Heart left ventricle (tissue), 16 donors: ENCODE results near the gene FAM43B. TPM values are rescaled to one million over a fixed set of nuclear protein-coding genes. Genes with fewer than 3 reads are reported as not detected.
A peak's percentile ranks its signal among the peaks of the same experiment; 100 is the strongest.

ENCODE experiments used
- ATAC-seq, 4 donors: fragments of 200-7000 bp; cut with Tn5 transposase; one replicate each; pipeline ENCODE4 v1.9.1; 2020 to 2022; ENCODE audit warnings: moderate library complexity in 4 of 4, mild to moderate bottlenecking in 3 of 4, moderate number of reproducible peaks in 1 of 4
- DNase-seq, 5 donors: peaks; one replicate each; pipeline ENCODE4 v3.0.0-alpha.2; 2020
- H3K27ac ChIP-seq, 12 donors: fragments of 200-600 bp; sonication (generic) in 4 of 12; one replicate each; pipeline versions ENCODE4 v1.5.0 to v1.8.0; 2016 to 2022; ENCODE audit warnings: mild to moderate bottlenecking in 2 of 12
- H3K27me3 ChIP-seq, 9 donors: fragments of 200-600 bp; sonication (generic) in 2 of 9; one replicate each; pipeline versions ENCODE4 v1.5.1 to v1.8.0; 2016 to 2022; ENCODE audit warnings: mild to moderate bottlenecking in 3 of 9
- H3K36me3 ChIP-seq, 9 donors: fragments of 200-600 bp; sonication (generic) in 2 of 9; one replicate each; pipeline versions ENCODE4 v1.5.0 to v1.8.0; 2018 to 2022; ENCODE audit warnings: mild to moderate bottlenecking in 2 of 9
- H3K4me1 ChIP-seq, 12 donors: fragments of 200-600 bp; sonication (generic) in 4 of 12; one replicate each; pipeline versions ENCODE4 v1.5.0 to v1.8.0; 2016 to 2022; ENCODE audit warnings: mild to moderate bottlenecking in 3 of 12
- H3K4me3 ChIP-seq, 12 donors: fragments of 200-600 bp; sonication (generic) in 4 of 12; one replicate each; pipeline versions ENCODE4 v1.5.0 to v1.8.0; 2017 to 2022; ENCODE audit warnings: mild to moderate bottlenecking in 9 of 12, moderate library complexity in 4 of 12
- H3K9me3 ChIP-seq, 12 donors: fragments of 200-600 bp; sonication (generic) in 4 of 12; one replicate each; pipeline versions ENCODE4 v1.5.0 to v1.8.0; 2016 to 2022; ENCODE audit warnings: mild to moderate bottlenecking in 1 of 12
- POLR2A ChIP-seq, 2 donors: fragments of 450-650 bp; IDR thresholded peaks; one replicate each; pipeline ENCODE4 v1.6.1; 2017; ENCODE audit warnings: antibody characterized with exemption in 2 of 2, mild to moderate bottlenecking in 2 of 2, moderate library complexity in 2 of 2
- whole genome bisulfite sequencing, 4 donors: extraction: QIAGEN DNeasy Blood & Tissue Kit in 2 of 4; methylation state at CpG; one replicate each; pipeline versions ENCODE4 v1.1.5 to v1.1.7; 2013 to 2018; 5-methylcytosine and 5-hydroxymethylcytosine counted together
- intact Hi-C, 10 donors: fragments of 100-400 bp; cut with DNase I; formaldehyde crosslinking; loops; one replicate each; pipeline versions ENCODE4 v1.11.1 to v1.14.2; 2022
- polyA plus RNA-seq, 2 donors: library from polyadenylated mRNA; stranded (reverse); fragments of 200-250 nt; gene quantifications; one replicate each; pipeline ENCODE4 v1.2.3, GENCODE V29; 2013
- total RNA-seq, 9 donors: library from RNA; depleted of rRNA in 2 of 9; stranded (reverse); fragments of >200 nt in 2 of 9; fragmentation: NEBNext Ultra II Directional in 3 of 9; extraction: Animal tissue kit (Norgen Biotek cat#: 25700) in 3 of 9; gene quantifications; one replicate each; pipeline versions ENCODE4 v1.1.0 to v1.2.4, GENCODE V29; 2016 to 2023
- TF ChIP-seq, protein P1 (sequence below), 12 donors: fragments of 200-600 bp; sonication (generic) in 4 of 12; IDR thresholded peaks; one replicate each; pipeline versions ENCODE4 v1.5.0 to v1.8.0; 2018 to 2022; ENCODE audit warnings: antibody characterized with exemption in 12 of 12, mild to moderate bottlenecking in 5 of 12
- donor health status: ischemic (EF 13 %, LVEDD 7.1; RV severe dilation, severe dysfunction).
- donor health status: healthy with polysubstance abuse.
- donor health status: DM: no; HTN: yes; CAD: no.
- donor health status: DM: no; HTN: no; CAD: no.
- donor health status: ischemic (EF 25% LVEDD 6.9; RV normal size, moderate dysfunction).
- donor health status: ischemic (EF 25% LVEDD 5.7; RV mildly dilated, moderate dysfunction).
- donor health status: healthy.
- donor health status: DM: yes; HTN: yes; CAD: no.
- donor health status: ischemic (EF 35%, LVEDD 5.7; RV mildly dilated, moderate dysfunction).
- donor health status: nonischemic (EF 11% LVEDD 7.7; RV severe dilation, severe dysfunction).
- donor health status: DM: yes; HTN: yes; CAD: no.
- donor health status: PGD.
- donor health status: ischemic (EF 29% LVEDD 5.4; RV normal size, mild dysfunction).
- donor health status: nonischemic (EF 23%, LVEDD 6.1; RV moderate dilation, normal function).

The FAM43B gene
- total and polyA plus RNA-seq, 11 donors: 1.2 to 5.2 (median 2.2) TPM

DNA sequence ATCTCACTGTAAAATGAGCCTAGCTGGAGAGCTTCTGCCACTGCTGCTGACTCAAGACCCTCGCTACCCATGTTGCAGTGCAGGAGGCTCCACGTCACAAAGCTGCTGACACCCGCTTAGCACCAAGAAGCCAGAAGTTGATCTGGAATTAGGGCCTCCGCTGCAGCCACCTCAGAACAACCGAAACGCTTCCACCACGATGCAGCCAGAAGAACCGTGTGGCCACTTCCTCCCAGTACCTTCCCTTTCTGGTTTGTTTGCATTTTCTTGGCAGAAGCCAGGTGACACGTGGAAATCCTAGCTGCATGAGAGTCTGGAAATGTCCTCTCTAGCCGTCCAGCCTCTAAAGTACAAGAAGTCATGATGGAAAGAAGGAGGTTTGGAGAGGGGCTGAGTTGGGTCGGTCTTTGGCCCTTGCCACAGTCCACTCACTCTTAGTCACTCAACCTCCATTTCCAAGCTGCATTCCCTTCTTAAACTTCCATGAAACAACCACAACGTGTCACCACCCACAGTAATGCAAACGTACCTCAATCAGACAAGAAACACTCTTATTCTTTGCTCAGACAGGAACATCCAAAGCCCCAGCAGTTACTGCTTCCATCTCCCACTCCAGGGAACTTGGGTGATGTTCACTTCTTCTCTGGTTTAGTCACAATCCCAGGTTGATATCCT lies 26.5 kb downstream of the FAM43B start:
- H3K4me3 ChIP-seq: no peak overlapping the region
- ATAC-seq: no peak
- H3K27ac ChIP-seq: no peak overlapping the region
- no peaks in the 10 kb centered on the region for H3K27me3 ChIP-seq
- DNase-seq: no peak
- 71 to 75% (median 73%) methylated on average over 13 of the region's 13 CpGs for WGBS, 4 donors
- peaks cover 0 to 4% (median 0%) of the 10 kb centered on the region in 12 donors for H3K4me1 ChIP-seq
- H3K9me3 ChIP-seq: peaks cover 0 to 5% (median 0%) of the 10 kb centered on the region in 12 donors
- TF ChIP-seq, protein P1, sequence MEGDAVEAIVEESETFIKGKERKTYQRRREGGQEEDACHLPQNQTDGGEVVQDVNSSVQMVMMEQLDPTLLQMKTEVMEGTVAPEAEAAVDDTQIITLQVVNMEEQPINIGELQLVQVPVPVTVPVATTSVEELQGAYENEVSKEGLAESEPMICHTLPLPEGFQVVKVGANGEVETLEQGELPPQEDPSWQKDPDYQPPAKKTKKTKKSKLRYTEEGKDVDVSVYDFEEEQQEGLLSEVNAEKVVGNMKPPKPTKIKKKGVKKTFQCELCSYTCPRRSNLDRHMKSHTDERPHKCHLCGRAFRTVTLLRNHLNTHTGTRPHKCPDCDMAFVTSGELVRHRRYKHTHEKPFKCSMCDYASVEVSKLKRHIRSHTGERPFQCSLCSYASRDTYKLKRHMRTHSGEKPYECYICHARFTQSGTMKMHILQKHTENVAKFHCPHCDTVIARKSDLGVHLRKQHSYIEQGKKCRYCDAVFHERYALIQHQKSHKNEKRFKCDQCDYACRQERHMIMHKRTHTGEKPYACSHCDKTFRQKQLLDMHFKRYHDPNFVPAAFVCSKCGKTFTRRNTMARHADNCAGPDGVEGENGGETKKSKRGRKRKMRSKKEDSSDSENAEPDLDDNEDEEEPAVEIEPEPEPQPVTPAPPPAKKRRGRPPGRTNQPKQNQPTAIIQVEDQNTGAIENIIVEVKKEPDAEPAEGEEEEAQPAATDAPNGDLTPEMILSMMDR (IDR thresholded peaks at IDR 0.05): no peak
- no peak for TF ChIP-seq POLR2A (IDR thresholded peaks at IDR 0.05)
- intact Hi-C loops: loop anchor here in 5 of 10 donors (5.0 to 10.0 kb wide), 3 partner anchors 53 to 63 kb away; partner anchors contain the start of gene PINK1 (in 3 of the 5)
- H3K36me3 ChIP-seq: no peaks in the 10 kb centered on the region

DNA sequence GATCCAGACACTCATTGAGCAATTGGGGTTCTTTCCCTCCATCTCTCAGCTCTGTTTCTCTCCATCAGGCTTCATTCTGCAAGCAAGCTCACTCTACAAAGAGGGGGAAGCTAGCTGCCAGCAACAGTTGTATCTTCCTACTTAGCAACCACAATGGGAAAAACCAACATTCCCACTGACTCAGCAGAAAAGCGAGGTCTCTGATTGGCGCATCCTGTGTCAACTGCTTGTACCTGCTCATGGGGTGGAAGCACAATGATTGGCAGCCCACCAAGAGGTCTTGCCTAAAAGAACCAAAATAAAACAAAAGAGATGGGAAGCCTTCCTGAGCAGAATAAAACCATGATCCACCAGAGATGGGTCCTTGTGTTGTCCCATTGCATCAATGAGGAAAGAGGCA lies 32.5 kb downstream of the FAM43B start:
- no peak for DNase-seq

DNA sequence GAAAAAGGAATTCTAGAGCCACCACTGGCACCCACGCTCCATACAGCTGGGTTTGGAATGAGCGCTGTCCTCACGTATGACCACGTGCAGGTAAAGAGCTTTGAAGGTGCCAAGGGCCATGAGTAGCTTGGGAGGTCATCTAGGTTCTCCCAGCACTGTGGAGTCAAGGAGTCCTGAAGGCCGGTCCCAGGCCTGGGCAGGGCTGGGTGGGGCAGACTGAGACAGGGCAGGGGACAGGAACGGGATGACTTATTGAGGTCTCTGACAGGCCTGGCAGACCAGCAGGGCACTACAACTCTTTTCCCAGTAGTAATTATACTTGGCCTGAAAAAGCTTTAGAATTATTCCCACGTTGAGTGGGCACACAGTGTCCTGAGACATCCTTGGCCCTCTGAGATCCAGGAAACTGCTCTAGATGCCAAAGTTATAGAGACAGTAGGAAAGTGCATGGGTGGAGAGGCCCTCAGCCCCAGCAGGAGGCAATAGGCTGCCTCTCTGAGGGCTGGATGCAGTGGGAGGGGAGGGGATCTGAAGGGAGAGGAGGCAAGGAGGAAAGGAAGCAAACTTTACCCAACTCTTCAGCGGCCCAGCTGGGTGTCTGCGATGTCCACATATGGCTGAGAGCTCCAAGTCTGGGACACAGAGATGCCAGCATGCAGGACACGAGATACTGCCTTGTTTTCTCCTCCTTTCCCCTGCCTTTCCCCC lies 34.7 kb downstream of the FAM43B start:
- 64 to 78% (median 71%) methylated on average over 7 to 10 of the region's 10 CpGs for WGBS, 4 donors
- ATAC-seq: peak in 3 of 4 donors; percentile 29 to 56 (median 41)
- no peaks in the 10 kb centered on the region for H3K9me3 ChIP-seq
- H3K27ac ChIP-seq: peak overlapping the region in 1 of 12 donors; percentile 9
- TF ChIP-seq, protein P1 (IDR thresholded peaks at IDR 0.05): peak in 1 of 12 donors; percentile 9
- no peak for TF ChIP-seq POLR2A (IDR thresholded peaks at IDR 0.05)
- H3K4me3 ChIP-seq: no peak overlapping the region
- peaks cover 0 to 40% (median 14%) of the 10 kb centered on the region in 9 donors for H3K27me3 ChIP-seq
- peaks cover 0 to 27% (median 10%) of the 10 kb centered on the region in 12 donors for H3K4me1 ChIP-seq
- DNase-seq: peak in 1 of 5 donors; percentile 36
- intact Hi-C loops: loop anchor here in 1 of 10 donors (5.0 kb wide), 1 partner anchor 45 kb away; the partner anchor contains the start of gene PINK1
- H3K36me3 ChIP-seq: no peaks in the 10 kb centered on the region

More for the DNA sequence above, 32.5 kb downstream of the FAM43B start:
- no peak overlapping the region for H3K4me3 ChIP-seq
- ATAC-seq: no peak
- WGBS, 4 donors: 67 to 73% (median 67%) methylated on average over 2 of the region's 2 CpGs
- TF ChIP-seq POLR2A (IDR thresholded peaks at IDR 0.05): no peak
- TF ChIP-seq, protein P1 (IDR thresholded peaks at IDR 0.05): no peak
- H3K9me3 ChIP-seq: peaks cover 0 to 5% (median 0%) of the 10 kb centered on the region in 12 donors
- H3K4me1 ChIP-seq: peaks cover 0 to 18% (median 8%) of the 10 kb centered on the region in 12 donors
- no peak overlapping the region for H3K27ac ChIP-seq
- no peaks in the 10 kb centered on the region for H3K36me3 ChIP-seq
- peaks cover 0 to 20% (median 12%) of the 10 kb centered on the region in 9 donors for H3K27me3 ChIP-seq
- intact Hi-C loops: loop anchor here in 1 of 10 donors (5.0 kb wide), 1 partner anchor 47 kb away; the partner anchor contains the start of gene PINK1

DNA sequence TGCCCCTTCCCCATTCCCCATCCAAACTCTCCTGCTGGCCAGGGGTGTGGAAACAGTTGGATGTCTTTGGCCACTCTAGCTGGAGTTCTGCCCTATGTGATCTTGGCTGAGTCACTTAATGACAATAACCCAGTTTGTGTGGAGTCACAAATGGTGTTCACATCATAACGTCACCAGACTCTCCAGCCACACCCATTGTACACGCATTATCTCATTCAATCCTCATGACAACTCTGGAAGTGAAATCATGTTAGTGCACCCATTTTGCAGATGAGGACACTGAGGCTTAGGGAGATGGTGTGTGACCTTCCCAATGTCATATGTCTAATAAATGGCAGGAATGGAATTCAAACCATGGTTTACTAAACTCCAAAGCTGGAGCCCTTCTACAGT lies 35.3 kb downstream of the FAM43B start:
- 31 to 59% (median 56%) methylated on average over 2 of the region's 2 CpGs for WGBS, 4 donors
- DNase-seq (peak in 1 of 5 donors; percentile 20), ATAC-seq (peak in 3 of 4 donors; percentile 39 to 77 (median 41))
- Histone ChIP-seq H3K36me3 (no peaks in the 10 kb centered on the region), H3K4me1 (peaks cover 0 to 27% (median 10%) of the 10 kb centered on the region in 12 donors), H3K4me3 (no peak overlapping the region), H3K27me3 (peaks cover 0 to 41% (median 14%) of the 10 kb centered on the region in 9 donors), H3K9me3 (no peaks in the 10 kb centered on the region), H3K27ac (peak overlapping the region in 1 of 12 donors; percentile 1)
- TF ChIP-seq, protein P1 (IDR thresholded peaks at IDR 0.05): no peak
- TF ChIP-seq POLR2A (IDR thresholded peaks at IDR 0.05): no peak
- intact Hi-C loops: loop anchor here in 1 of 10 donors (5.0 kb wide), 1 partner anchor 45 kb away; the partner anchor contains the start of gene PINK1
